Peyer's patch (tissue), 4 donors: ENCODE measurements around the gene DIS3L2.

Experiments used
- POLR2A ChIP-seq, 2 donors: fragments of 450-650 bp; IDR thresholded peaks; one replicate each; pipeline ENCODE4 v1.5.1; 2017; ENCODE audit warnings: antibody characterized with exemption in 2 of 2, mild to moderate bottlenecking in 2 of 2, moderate library complexity in 2 of 2
- TF ChIP-seq, protein P1 (sequence below), 6 experiments: fragments of 450-650 bp in 4 of 6; fragments of 200-600 bp in 2 of 6; sonication (generic) in 1 of 6; IDR thresholded peaks; one replicate each; pipeline ENCODE4 v1.5.1; 2017 to 2019; ENCODE audit warnings: antibody characterized with exemption in 6 of 6, mild to moderate bottlenecking in 3 of 6, moderate library complexity in 1 of 6

- TF ChIP-seq, protein P1, sequence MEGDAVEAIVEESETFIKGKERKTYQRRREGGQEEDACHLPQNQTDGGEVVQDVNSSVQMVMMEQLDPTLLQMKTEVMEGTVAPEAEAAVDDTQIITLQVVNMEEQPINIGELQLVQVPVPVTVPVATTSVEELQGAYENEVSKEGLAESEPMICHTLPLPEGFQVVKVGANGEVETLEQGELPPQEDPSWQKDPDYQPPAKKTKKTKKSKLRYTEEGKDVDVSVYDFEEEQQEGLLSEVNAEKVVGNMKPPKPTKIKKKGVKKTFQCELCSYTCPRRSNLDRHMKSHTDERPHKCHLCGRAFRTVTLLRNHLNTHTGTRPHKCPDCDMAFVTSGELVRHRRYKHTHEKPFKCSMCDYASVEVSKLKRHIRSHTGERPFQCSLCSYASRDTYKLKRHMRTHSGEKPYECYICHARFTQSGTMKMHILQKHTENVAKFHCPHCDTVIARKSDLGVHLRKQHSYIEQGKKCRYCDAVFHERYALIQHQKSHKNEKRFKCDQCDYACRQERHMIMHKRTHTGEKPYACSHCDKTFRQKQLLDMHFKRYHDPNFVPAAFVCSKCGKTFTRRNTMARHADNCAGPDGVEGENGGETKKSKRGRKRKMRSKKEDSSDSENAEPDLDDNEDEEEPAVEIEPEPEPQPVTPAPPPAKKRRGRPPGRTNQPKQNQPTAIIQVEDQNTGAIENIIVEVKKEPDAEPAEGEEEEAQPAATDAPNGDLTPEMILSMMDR (IDR thresholded peaks at IDR 0.05), result no peak
- TF ChIP-seq POLR2A (IDR thresholded peaks at IDR 0.05), result no peak
Observed at GRCh38 chr2:232347369-232347768, 385.9 kb downstream of the DIS3L2 start.
